Upper lobe of right lung (tissue), 1 donor: Measurements from ENCODE around the gene PAQR3. TPM values are rescaled to one million over a fixed set of nuclear protein-coding genes. Genes with fewer than 3 reads are reported as not detected.

ENCODE experiments used
- ATAC-seq: fragments of 200-7000 bp; cut with Tn5 transposase; one replicate; pipeline ENCODE4 v1.9.1; 2020; ENCODE audit warnings: mild to moderate bottlenecking, moderate library complexity
- DNase-seq: peaks from one replicate; pipeline ENCODE4 v3.0.0-alpha.2; 2020
- H3K27ac ChIP-seq: fragments of 200-600 bp; one replicate; pipeline ENCODE4 v1.8.0; 2022
- H3K27me3 ChIP-seq: fragments of 200-600 bp; one replicate; pipeline ENCODE4 v1.8.0; 2022; ENCODE audit warnings: mild to moderate bottlenecking
- H3K36me3 ChIP-seq: fragments of 200-600 bp; one replicate; pipeline ENCODE4 v1.8.0; 2022
- H3K4me1 ChIP-seq: fragments of 200-600 bp; one replicate; pipeline ENCODE4 v1.8.0; 2022
- H3K4me3 ChIP-seq: fragments of 200-600 bp; one replicate; pipeline ENCODE4 v1.8.0; 2022; ENCODE audit warnings: mild to moderate bottlenecking
- H3K9me3 ChIP-seq: fragments of 200-600 bp; one replicate; pipeline ENCODE4 v1.8.0; 2022
- intact Hi-C: fragments of 100-400 bp; cut with DNase I; formaldehyde crosslinking; loops from one replicate; pipeline ENCODE4 v1.11.0; 2022
- total RNA-seq: library from RNA; stranded (reverse); fragmentation: NEBNext Ultra II Directional; extraction: Animal tissue kit (Norgen Biotek cat#: 25700); gene quantifications from one replicate; pipeline ENCODE4 v1.2.1, GENCODE V29; 2021
- TF ChIP-seq, protein P1 (sequence below): fragments of 200-600 bp; IDR thresholded peaks from one replicate; pipeline ENCODE4 v1.8.0; 2022; ENCODE audit warnings: antibody characterized with exemption
- donor health status: DM: no; HTN: yes; CAD: no; lungs with severe emphysema.

The PAQR3 gene
- total RNA-seq, 1 donor from 2014 or later = 9.8 TPM

DNA sequence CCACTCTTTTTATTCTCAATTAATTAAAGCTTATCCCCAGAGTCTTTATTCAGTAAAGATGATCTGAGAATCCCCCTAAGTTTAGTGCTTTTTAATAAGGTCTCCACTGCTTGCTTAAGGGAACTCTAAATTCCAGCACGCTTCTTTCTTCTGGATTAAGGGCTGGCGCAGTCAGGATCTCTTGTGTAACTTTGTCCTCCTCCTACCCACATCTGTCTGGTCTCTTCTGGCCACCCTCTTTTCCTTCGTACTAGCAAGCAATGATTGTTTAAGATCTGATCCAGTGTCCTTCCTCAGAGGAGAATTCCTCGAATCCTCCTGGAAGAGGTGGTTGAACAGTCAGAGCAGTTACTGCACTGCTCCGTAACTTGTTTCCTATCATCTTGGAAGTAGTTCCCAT, 14.0 kb upstream of the PAQR3 start:
- H3K27me3 ChIP-seq = no peaks in the 10 kb centered on the region
- DNase-seq (no peak), ATAC-seq (no peak)
- H3K4me3 ChIP-seq = no peak overlapping the region
- H3K4me1 ChIP-seq = no peaks in the 10 kb centered on the region
- no peak overlapping the region for H3K27ac ChIP-seq
- TF ChIP-seq, protein P1, sequence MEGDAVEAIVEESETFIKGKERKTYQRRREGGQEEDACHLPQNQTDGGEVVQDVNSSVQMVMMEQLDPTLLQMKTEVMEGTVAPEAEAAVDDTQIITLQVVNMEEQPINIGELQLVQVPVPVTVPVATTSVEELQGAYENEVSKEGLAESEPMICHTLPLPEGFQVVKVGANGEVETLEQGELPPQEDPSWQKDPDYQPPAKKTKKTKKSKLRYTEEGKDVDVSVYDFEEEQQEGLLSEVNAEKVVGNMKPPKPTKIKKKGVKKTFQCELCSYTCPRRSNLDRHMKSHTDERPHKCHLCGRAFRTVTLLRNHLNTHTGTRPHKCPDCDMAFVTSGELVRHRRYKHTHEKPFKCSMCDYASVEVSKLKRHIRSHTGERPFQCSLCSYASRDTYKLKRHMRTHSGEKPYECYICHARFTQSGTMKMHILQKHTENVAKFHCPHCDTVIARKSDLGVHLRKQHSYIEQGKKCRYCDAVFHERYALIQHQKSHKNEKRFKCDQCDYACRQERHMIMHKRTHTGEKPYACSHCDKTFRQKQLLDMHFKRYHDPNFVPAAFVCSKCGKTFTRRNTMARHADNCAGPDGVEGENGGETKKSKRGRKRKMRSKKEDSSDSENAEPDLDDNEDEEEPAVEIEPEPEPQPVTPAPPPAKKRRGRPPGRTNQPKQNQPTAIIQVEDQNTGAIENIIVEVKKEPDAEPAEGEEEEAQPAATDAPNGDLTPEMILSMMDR = no peak
- intact Hi-C loops = no loop called here
- no peaks in the 10 kb centered on the region for H3K36me3 ChIP-seq
- no peaks in the 10 kb centered on the region for H3K9me3 ChIP-seq

DNA sequence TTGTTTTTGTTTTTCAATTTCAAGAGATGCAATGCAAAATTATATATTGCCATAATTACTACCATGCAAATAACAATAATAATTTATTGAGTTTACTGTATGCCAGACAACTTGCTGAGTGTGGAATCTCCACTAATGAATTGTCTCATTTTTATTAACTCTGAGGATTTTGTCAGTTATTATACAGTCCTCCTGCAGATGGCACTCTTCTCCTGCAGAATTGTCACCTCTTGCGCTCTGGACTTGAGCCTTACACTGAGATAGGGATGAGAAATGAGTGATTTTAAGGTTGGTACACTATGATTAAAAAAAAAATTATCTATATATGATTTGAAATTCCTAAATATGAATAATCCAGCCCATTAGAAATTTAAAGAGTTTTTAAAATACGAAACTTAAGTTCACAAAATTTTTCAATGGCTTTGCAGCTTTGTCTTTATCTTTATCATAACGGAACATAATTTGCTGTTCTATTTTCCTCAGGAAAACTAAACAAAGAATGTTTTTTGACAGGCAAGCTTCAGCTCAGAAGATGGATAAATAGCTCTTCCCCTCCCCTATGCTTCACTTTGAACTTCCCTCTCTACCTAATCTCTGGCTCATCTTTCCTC, 12.7 kb upstream of the PAQR3 start:
- Histone ChIP-seq H3K36me3 (no peaks in the 10 kb centered on the region), H3K27ac (no peak overlapping the region), H3K4me3 (no peak overlapping the region), H3K4me1 (no peaks in the 10 kb centered on the region), H3K9me3 (no peaks in the 10 kb centered on the region), H3K27me3 (no peaks in the 10 kb centered on the region)
- DNase-seq (no peak), ATAC-seq (peak; percentile 90)
- intact Hi-C loops = no loop called here
- TF ChIP-seq, protein P1 = peak; percentile 78

DNA sequence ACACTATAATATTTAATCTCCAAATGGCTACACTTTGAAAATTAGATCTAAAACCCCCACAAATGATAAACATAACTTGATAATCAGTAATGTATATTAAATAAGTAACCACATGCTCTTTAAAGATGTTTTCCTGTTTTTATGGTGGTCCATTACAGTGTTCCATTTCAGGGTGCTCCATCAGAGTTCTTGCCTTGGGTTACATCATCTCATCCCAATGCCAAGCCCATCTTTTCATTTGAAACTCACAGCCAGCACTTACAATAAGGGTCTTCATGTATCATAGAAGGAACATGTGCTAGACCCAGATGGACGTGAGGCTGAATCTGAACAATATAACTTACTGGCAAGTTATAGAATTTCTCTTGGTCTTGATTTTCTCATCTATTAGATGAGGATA, 10.5 kb upstream of the PAQR3 start:
- DNase-seq = no peak
- TF ChIP-seq, protein P1 = no peak
- H3K27me3 ChIP-seq = no peaks in the 10 kb centered on the region
- ATAC-seq = no peak
- no peaks in the 10 kb centered on the region for H3K9me3 ChIP-seq
- H3K27ac ChIP-seq = no peak overlapping the region
- intact Hi-C loops = no loop called here
- no peaks in the 10 kb centered on the region for H3K4me1 ChIP-seq
- H3K4me3 ChIP-seq = no peak overlapping the region
- H3K36me3 ChIP-seq = no peaks in the 10 kb centered on the region

DNA sequence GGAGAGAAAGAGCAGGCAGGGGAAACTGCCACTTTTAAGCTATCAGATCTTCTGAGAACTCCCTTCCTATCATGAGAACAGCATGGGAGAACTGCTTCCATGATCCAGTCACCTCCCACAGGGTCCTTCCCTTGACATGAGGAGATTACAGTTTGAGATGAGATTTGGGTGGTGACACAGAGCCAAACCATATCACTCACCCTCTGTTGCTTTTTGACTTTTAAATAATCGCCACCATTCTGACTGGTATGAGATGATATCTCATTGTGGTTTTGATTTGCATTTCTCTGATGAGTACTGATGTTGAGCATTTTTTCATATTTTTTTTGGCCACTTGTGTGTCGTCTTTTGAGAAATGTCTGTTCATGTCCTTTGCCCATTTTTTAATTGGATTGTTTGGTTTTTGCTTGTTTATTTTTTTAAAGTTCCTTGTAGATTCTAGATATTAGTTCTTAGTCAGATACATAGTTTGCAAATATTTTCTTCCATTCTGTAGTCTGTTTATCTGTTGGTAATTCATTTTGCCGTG, 6.5 kb upstream of the PAQR3 start:
- no peak for ATAC-seq
- Histone ChIP-seq H3K4me1 (no peaks in the 10 kb centered on the region), H3K9me3 (no peaks in the 10 kb centered on the region), H3K36me3 (no peaks in the 10 kb centered on the region), H3K27ac (no peak overlapping the region), H3K4me3 (no peak overlapping the region), H3K27me3 (no peaks in the 10 kb centered on the region)
- intact Hi-C loops = no loop called here
- TF ChIP-seq, protein P1 = no peak
- no peak for DNase-seq

DNA sequence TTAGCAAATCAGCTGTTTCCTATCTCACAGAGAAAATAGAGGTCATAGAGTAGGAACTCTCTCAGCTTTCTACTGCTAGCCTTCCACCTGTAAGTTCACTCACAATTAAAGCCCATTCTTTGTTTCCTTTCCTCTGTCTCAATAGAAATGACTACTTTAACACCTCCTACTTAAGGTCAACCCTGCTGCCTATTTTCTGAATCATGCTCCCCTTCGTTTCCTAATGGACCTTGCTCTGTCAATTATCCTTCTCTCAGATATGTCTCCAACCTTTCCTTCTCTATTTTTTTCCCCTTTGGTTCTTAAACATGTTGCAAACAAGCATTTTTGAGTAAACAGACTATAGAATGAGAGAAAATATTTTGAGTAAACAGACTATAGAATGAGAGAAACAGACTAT, 5.1 kb upstream of the PAQR3 start:
- no peak overlapping the region for H3K4me3 ChIP-seq
- H3K36me3 ChIP-seq = no peaks in the 10 kb centered on the region
- intact Hi-C loops = no loop called here
- no peak for DNase-seq
- H3K9me3 ChIP-seq = no peaks in the 10 kb centered on the region
- no peak overlapping the region for H3K27ac ChIP-seq
- H3K27me3 ChIP-seq = no peaks in the 10 kb centered on the region
- ATAC-seq = no peak
- TF ChIP-seq, protein P1 = no peak
- H3K4me1 ChIP-seq = peaks cover 8% of the 10 kb centered on the region

DNA sequence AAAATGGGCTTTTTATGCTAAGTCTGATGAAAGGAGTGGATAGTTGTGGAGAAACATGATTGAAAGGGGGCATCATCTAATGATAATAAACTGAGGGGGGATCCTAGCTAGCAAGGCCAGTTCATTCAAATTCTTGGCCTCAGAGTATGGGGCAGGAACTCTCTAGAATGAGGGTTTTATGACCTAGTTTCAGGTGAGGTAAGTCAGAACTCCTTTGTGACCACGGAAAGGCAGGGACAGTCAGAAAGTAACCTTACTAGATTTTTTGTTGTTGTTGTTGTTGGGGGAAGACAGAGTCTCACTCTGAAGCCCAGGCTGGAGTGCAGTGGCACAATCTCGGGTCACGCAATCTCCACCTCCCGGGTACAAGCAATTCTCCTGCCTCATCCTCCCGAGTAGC, 1.5 kb upstream of the PAQR3 start:
- intact Hi-C loops = no loop called here
- no peak overlapping the region for H3K4me3 ChIP-seq
- no peaks in the 10 kb centered on the region for H3K36me3 ChIP-seq
- TF ChIP-seq, protein P1 = no peak
- no peaks in the 10 kb centered on the region for H3K9me3 ChIP-seq
- peaks cover 14% of the 10 kb centered on the region for H3K4me1 ChIP-seq
- no peak for ATAC-seq
- H3K27me3 ChIP-seq = no peaks in the 10 kb centered on the region
- H3K27ac ChIP-seq = no peak overlapping the region
- DNase-seq = no peak
